HEK293T (cell line): Measurements from ENCODE around the gene RAB11FIP4.

Experiments used
- SP1 ChIP-seq: fragments of 450-650 bp; IDR thresholded peaks from 2 replicates; pipeline ENCODE4 v1.6.1; 2017
- SUZ12 ChIP-seq: fragments of 450-650 bp; IDR thresholded peaks from 2 replicates; pipeline ENCODE4 v1.6.1; 2016; ENCODE audit warnings: mild to moderate bottlenecking
- TARDBP ChIP-seq: fragments of 450-650 bp; IDR thresholded peaks from 2 replicates; pipeline ENCODE4 v1.6.1; 2016

GRCh38 chr17:31385428-31386285 lies 5.8 kb upstream of the RAB11FIP4 start:
- TF ChIP-seq SUZ12 (no peak), SP1 (no peak), TARDBP (no peak)
